GM10847 (cell line): ENCODE results near the gene PHACTR3.

Experiments
- POLR2A ChIP-seq: IDR thresholded peaks from 2 replicates; pipeline ENCODE4 v1.6.1; 2011; ENCODE audit not compliant: insufficient read length; ENCODE audit errors: extremely low read depth

Gene PHACTR3

DNA sequence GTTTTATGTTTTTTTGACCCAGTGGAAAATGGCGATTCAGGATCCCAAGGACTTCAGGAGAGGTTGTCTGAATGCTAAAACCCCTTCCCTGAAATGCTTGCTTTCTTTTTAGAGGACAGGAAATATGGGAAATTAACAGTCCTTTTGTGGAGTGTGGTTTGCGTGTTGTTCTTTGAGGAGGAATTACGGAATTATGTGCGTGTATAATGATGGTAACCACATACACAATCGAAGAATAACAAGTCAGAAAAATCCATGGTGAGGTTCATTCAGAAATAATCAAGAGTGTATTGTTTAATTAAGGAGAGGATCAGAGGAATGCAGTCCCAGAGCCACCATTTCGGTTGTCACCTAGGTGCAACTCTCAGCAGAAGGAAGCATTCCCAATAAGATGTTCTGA lies 73.2 kb downstream of the PHACTR3 start:
- no peak for TF ChIP-seq POLR2A

DNA sequence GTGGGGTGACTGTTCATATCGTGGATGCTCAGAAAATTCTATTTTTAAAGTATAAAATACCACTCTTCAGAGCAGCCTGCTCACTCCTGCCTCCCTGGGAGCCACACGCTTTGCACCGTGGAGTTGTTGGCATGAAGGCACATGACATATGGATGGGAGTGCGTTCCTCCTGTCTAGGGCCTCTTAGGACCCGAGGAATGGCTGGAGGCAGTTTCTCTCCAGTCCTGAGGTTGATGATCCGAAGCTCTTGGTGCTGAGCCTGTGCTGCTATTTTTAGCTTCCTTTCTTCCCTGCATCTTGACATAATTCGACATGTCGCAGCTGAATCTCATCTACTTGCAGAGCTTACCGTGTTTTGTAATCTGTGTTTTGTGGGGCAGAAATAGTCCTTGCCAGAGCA lies 73.9 kb downstream of the PHACTR3 start:
- no peak for TF ChIP-seq POLR2A

GRCh38 chr20:59678951-59679350 lies 74.6 kb downstream of the PHACTR3 start:
- TF ChIP-seq POLR2A, result no peak

DNA sequence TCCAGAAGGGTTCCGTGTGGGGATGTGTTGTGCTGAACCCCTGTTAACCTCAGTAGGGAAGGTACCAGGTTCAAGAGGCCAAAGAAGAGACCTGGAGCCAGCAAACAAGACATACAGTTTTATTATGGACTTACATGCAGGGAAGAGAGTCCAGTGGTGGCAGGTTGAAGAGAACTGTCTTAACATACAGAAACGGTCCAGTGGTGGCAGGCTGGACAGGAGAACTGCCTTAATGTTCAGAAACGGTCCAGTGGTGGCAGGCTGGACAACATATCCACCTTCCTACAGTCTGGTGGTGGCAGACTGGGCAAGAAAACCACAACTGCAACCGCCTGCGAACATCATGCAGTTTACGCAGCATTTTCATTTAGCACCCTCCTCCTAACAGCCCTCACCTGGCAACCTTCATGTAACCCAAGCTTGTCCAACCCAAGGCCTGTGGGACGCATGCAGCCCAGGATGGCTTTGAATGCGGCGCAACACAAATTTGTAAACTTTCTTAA lies 75.9 kb downstream of the PHACTR3 start:
- TF ChIP-seq POLR2A, result no peak

DNA sequence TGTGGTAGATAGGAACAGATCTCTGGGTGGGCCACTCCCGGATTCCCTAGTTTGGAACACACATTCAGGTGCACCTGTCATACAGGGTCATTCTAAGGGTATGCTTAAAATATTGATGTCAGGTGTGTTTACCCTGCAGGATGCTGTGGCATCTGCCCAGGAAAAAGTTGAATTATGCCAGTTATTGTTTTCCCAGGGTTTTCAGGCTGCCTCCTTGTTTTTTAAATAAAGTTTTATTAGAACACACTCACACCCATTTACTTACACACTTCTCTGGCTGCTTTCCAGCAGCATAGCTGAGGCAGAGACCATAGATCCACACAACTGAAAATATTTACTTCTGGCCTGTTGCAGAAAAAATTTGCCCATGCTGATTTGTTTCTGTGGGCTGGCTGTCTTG lies 76.5 kb downstream of the PHACTR3 start:
- TF ChIP-seq POLR2A, result no peak

DNA sequence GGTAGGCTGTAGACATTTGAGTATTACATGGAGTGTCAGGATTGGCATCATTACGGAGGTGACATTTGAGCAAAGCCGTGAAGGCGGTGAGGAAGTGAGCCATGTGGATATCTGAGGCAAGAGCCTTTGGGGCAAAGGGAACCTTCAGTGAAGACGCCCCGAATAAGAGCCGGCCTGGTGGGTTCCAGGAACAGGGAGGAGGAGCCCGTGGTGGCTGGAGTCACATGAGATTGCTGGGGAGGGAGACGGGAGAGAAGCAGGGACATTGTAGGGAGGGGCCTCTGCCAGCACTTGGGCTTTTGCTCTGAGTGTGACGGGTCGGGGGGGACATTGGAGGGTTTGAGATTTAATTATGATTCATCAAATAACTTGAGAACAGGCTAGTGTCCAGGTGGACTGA lies 78.3 kb downstream of the PHACTR3 start:
- no peak for TF ChIP-seq POLR2A

- no peak for TF ChIP-seq POLR2A
These were observed 78.8 kb downstream of the PHACTR3 start for GRCh38 chr20:59683181-59683580.

- TF ChIP-seq POLR2A, result no peak
These were observed 80.4 kb downstream of the PHACTR3 start for GRCh38 chr20:59684685-59685242.

- TF ChIP-seq POLR2A, result no peak
These were observed 82.3 kb downstream of the PHACTR3 start for GRCh38 chr20:59686404-59687346.

DNA sequence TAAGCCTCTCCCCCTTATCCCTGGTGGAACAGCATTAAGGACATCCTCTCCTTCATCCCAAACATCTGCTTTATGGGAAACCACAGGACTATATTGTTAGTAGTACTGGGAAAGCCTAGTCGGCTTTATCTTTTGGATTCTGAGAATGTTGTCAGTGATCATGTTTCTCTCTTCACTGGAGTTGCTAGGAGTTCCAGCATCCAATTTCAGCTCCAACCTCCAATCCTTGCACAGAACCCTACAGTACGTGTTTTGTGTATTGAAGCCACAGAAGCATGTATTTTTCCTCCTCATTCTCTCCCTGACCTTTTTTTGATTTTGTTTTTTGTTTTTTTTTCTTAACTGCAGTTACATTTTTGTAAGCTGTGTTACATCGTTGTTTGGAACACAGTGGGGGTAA lies 84.0 kb downstream of the PHACTR3 start:
- TF ChIP-seq POLR2A, result no peak

DNA sequence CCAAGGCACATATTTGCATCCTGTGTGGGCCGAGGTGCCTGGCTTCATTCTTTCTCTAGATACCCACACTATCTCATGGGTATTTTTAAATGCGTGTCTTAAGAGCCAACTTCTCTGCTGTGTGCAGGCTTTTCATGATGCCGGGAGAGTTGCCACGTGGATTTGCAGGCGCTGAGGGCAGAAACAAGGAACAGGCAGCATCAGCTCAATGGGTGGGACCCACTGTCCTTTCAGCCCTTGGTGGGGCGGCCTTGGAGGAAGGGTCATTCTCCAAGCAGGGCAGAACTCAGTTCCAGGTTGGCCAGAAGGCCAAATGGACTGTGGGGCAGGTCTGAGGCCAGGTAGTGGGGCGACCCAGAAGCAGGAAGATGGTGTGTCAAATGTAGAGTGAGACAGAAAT lies 84.7 kb downstream of the PHACTR3 start:
- TF ChIP-seq POLR2A, result no peak

- TF ChIP-seq POLR2A, result no peak
These were observed 85.8 kb downstream of the PHACTR3 start for GRCh38 chr20:59690101-59690500.

GRCh38 chr20:59690976-59691375 lies 86.6 kb downstream of the PHACTR3 start:
- TF ChIP-seq POLR2A, result no peak

DNA sequence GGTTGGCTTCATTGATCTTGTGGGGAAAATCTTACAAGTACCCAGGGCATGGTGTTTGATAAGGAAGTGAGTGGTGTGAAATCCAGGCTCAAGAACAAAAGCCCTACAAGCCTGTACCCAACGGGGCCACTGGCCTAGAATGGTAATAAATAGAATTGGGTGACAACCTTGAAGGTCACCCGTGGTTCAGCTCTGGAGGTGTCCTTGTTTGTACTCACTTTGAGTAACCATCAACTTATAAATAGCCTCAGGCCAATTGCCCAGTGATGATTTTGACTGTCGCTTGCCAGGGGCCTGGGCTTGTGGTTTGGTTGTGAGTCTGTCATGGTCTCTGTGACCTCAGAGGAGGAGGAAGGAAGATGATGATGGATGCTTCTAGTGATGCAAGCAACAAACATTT lies 87.8 kb downstream of the PHACTR3 start:
- no peak for TF ChIP-seq POLR2A

DNA sequence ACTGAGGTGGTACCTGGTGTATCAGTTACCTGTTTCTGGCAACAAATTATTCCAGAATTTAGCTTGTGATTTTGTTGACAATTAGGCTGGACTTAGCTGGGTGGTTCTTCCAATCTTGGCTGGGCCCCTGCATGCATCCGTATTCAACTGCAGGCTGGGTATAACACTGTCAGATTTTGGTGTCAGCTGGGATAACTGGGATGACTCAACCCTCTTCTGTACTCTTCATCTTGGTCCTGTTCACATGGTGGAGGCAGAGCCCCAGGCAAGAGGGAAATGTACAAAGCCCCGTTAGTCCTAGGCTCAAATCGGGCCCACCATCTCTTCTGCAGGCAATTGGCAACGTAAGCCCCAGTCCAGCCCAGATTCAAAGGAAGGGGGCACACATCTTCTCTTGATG lies 89.2 kb downstream of the PHACTR3 start:
- TF ChIP-seq POLR2A, result no peak

DNA sequence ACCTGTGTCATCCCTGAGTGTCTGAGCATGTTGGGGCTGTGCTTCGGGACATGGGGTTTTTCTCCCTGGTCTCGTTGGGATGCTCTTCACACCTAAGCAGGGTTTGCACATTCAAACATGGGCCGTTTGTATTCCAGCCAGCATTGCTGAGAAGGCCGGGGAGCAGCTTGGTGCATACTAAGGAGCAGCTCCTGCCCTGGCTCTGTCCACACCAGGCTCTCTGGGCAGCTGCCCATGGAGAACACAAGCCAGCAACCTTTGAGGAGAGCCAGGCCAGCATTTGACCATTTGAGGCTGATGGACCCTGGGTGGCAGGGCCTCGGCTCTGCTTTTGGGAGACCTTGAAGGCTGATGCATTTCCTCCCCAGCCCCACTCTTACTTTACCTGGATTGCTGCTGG lies 92.1 kb downstream of the PHACTR3 start:
- no peak for TF ChIP-seq POLR2A
